Panc1 (cell line): ENCODE data around the gene CDC42EP5. TPM values are rescaled to one million over a fixed set of nuclear protein-coding genes. Genes with fewer than 3 reads are reported as not detected.

Source experiments
- ATAC-seq: fragments of 200-7000 bp; cut with Tn5 transposase; 2 replicates; pipeline ENCODE4 v1.9.1; 2020; ENCODE audit warnings: mild to moderate bottlenecking, moderate library complexity
- BruUV-seq: library from RNA; stranded (reverse); fragments of 400-500 nt; replicated peaks from 2 replicates; lab custom pipeline; 2021; lab: Mats Ljungman, UMichigan
- CTCF ChIA-PET: fragments of 300-600 bp; sonication (Branson Sonifier 250); formaldehyde crosslinking; loops from one replicate; lab custom pipeline; 2022; ENCODE audit warnings: antibody characterized with exemption; lab: Charles Lee
- POLR2A ChIA-PET: fragments of 300-600 bp; sonication (Branson Sonifier 250); formaldehyde crosslinking; loops from one replicate; lab custom pipeline; 2022; ENCODE audit warnings: antibody characterized with exemption; lab: Charles Lee
- DNase-seq: peaks from one replicate; pipeline ENCODE4 v3.0.0-alpha.2; 2010; ENCODE audit warnings: low read depth, low spot score
- H3K27ac ChIP-seq: 2 replicates; pipeline ENCODE4 v1.5.1; 2011; ENCODE audit warnings: mild to moderate bottlenecking, low read length, inconsistent platforms
- H3K27me3 ChIP-seq: fragments of 200-500 bp; sonication (Bioruptor generic); 2 replicates; pipeline ENCODE4 v1.6.0; 2014; ENCODE audit warnings: low read length, inconsistent platforms; ENCODE audit not compliant: control insufficient read depth, insufficient read depth
- H3K36me3 ChIP-seq: fragments of 200-500 bp; sonication (Bioruptor generic); 2 replicates; pipeline ENCODE4 v1.5.1; 2014; ENCODE audit warnings: inconsistent platforms, mild to moderate bottlenecking, low read length, moderate library complexity; ENCODE audit not compliant: control insufficient read depth, insufficient read depth
- H3K4me1 ChIP-seq: 2 replicates; pipeline ENCODE4 v1.5.1; 2011; ENCODE audit warnings: inconsistent platforms, mild to moderate bottlenecking, low read length, moderate library complexity; ENCODE audit not compliant: control insufficient read depth, insufficient read depth
- H3K4me3 ChIP-seq, 2 experiments: 2 replicates each; pipeline ENCODE4 v1.5.1; 2011 to 2012; ENCODE audit warnings: low read depth in 2 of 2, low read length in 2 of 2, mild to moderate bottlenecking in 2 of 2, inconsistent platforms in 1 of 2, moderate library complexity in 1 of 2
- H3K9me3 ChIP-seq: fragments of 200-500 bp; sonication (Bioruptor generic); 2 replicates; pipeline ENCODE4 v1.5.1; 2014; ENCODE audit warnings: low read depth, mild to moderate bottlenecking, inconsistent platforms, low read length, moderate library complexity; ENCODE audit not compliant: control insufficient read depth, insufficient read depth
- CTCF ChIP-seq: fragments of 450-650 bp; IDR thresholded peaks from 2 replicates; pipeline ENCODE4 v1.5.1; 2017; ENCODE audit warnings: mild to moderate bottlenecking
- POLR2AphosphoS5 ChIP-seq: IDR thresholded peaks from 2 replicates; pipeline ENCODE4 v1.6.1; 2012; ENCODE audit warnings: mild to moderate bottlenecking, low read depth, low read length, moderate library complexity
- SIN3A ChIP-seq: IDR thresholded peaks from 2 replicates; pipeline ENCODE4 v1.6.1; 2012; ENCODE audit warnings: low read depth, mild to moderate bottlenecking, low read length, moderate library complexity, borderline replicate concordance; ENCODE audit not compliant: insufficient read depth
- TCF7L2 ChIP-seq: IDR thresholded peaks from 2 replicates; pipeline ENCODE4 v1.6.1; 2011; ENCODE audit warnings: mild to moderate bottlenecking, low read depth, low read length, inconsistent platforms
- in situ Hi-C: cut with HindIII; loops from 2 replicates; pipeline ENCODE4 v1.10.0; 2016; ENCODE audit warnings: low sequenced_read_pairs, low pct_unique_long_range_greater_than_20kb
- intact Hi-C: fragments of 100-400 bp; cut with micrococcal nuclease; formaldehyde crosslinking; loops from one replicate; pipeline ENCODE4 v1.10.0; 2022; ENCODE audit not compliant: unreplicated experiment
- total RNA-seq: library from RNA; stranded (reverse); gene quantifications from one replicate; pipeline ENCODE4 v1.2.1, GENCODE V29; 2021; ENCODE audit not compliant: unreplicated experiment
- TF ChIP-seq, protein P1 (sequence below), 2 experiments: IDR thresholded peaks; 2 replicates each; pipeline ENCODE4 v1.6.1; 2011 to 2012; ENCODE audit warnings: low read depth in 2 of 2, control low read depth in 1 of 2, low read length in 1 of 2, mild to moderate bottlenecking in 1 of 2, moderate library complexity in 1 of 2; ENCODE audit not compliant: insufficient read depth in 1 of 2

The CDC42EP5 gene
- total RNA-seq, 1 experiment from 2014 or later, result 7.1 TPM

GRCh38 chr19:54421169-54421516 lies 52.0 kb downstream of the CDC42EP5 start:
- Histone ChIP-seq H3K9me3 (no peaks in the 10 kb centered on the region), H3K27me3 (no peaks in the 10 kb centered on the region), H3K4me1 (peaks cover 11% of the 10 kb centered on the region), H3K4me3 (no peak overlapping the region), H3K36me3 (no peaks in the 10 kb centered on the region), H3K27ac (no peak overlapping the region)
- DNase-seq, result no peak
- in situ Hi-C loops, result no loop called here
- no TSS peak for BruUV-seq
- ChIA-PET POLR2A (no interaction called here), CTCF (no interaction called here)
- no peak for ATAC-seq
- intact Hi-C loops, result no loop called here
- TF ChIP-seq, protein P1, sequence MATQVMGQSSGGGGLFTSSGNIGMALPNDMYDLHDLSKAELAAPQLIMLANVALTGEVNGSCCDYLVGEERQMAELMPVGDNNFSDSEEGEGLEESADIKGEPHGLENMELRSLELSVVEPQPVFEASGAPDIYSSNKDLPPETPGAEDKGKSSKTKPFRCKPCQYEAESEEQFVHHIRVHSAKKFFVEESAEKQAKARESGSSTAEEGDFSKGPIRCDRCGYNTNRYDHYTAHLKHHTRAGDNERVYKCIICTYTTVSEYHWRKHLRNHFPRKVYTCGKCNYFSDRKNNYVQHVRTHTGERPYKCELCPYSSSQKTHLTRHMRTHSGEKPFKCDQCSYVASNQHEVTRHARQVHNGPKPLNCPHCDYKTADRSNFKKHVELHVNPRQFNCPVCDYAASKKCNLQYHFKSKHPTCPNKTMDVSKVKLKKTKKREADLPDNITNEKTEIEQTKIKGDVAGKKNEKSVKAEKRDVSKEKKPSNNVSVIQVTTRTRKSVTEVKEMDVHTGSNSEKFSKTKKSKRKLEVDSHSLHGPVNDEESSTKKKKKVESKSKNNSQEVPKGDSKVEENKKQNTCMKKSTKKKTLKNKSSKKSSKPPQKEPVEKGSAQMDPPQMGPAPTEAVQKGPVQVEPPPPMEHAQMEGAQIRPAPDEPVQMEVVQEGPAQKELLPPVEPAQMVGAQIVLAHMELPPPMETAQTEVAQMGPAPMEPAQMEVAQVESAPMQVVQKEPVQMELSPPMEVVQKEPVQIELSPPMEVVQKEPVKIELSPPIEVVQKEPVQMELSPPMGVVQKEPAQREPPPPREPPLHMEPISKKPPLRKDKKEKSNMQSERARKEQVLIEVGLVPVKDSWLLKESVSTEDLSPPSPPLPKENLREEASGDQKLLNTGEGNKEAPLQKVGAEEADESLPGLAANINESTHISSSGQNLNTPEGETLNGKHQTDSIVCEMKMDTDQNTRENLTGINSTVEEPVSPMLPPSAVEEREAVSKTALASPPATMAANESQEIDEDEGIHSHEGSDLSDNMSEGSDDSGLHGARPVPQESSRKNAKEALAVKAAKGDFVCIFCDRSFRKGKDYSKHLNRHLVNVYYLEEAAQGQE (IDR thresholded peaks at IDR 0.05; ENCODE audit: insufficient read depth in 1 of 2, low read depth in 2 of 2, low read length in 1 of 2), result no peak
- TF ChIP-seq POLR2AphosphoS5, result no peak
- no peak for TF ChIP-seq SIN3A
- TF ChIP-seq CTCF, result no peak
- no peak for TF ChIP-seq TCF7L2

- POLR2A ChIA-PET, result interaction anchor here (0.6 kb wide), 3 partner anchors 20 to 803 kb away, joined by 3 to 8 read pairs (median 4); no protein-coding TSS in a partner anchor
These were observed 52.5 kb downstream of the CDC42EP5 start for GRCh38 chr19:54420383-54421168.

More at GRCh38 chr19:54420383-54421168, 52.5 kb downstream of the CDC42EP5 start:
- in situ Hi-C loops, result no loop called here
- peak overlapping the region; percentile 2 to 29; a peak in 2 of 4 replicates for H3K4me3 ChIP-seq
- H3K36me3 ChIP-seq, result no peaks in the 10 kb centered on the region
- peaks cover 11% of the 10 kb centered on the region for H3K4me1 ChIP-seq
- no peaks in the 10 kb centered on the region for H3K27me3 ChIP-seq
- ATAC-seq, result peak; percentile 24
- no peaks in the 10 kb centered on the region for H3K9me3 ChIP-seq
- intact Hi-C loops, result no loop called here
- H3K27ac ChIP-seq, result no peak overlapping the region; the same call in 1 of the 2 replicates
- DNase-seq, result no peak
- TF ChIP-seq POLR2AphosphoS5 (no peak), CTCF (no peak), SIN3A (no peak), TCF7L2 (no peak)
- TF ChIP-seq, protein P1 (IDR thresholded peaks at IDR 0.05; ENCODE audit: insufficient read depth in 1 of 2, low read depth in 2 of 2, low read length in 1 of 2), result no peak
- CTCF ChIA-PET, result interaction anchor here (0.6 kb wide), 1 partner anchor 245 kb away, joined by 3 read pairs; no protein-coding TSS in a partner anchor
- BruUV-seq, result no TSS peak
